Neuronal stem cell (in vitro differentiated cells): Measurements from ENCODE around the gene USP2.

Experiments used
- DNase-seq: peaks from one replicate; pipeline ENCODE4 v3.0.0-alpha.2; 2013; ENCODE audit warnings: low spot score
- H2AFZ ChIP-seq: one replicate; pipeline ENCODE4 v1.6.1; 2013; ENCODE audit warnings: mild to moderate bottlenecking, low read length, inconsistent platforms
- H2AK5ac ChIP-seq: 2 replicates; pipeline ENCODE4 v1.6.1; 2013; ENCODE audit warnings: low read depth, mild to moderate bottlenecking, inconsistent platforms, low read length, moderate library complexity, mixed read lengths
- H2BK120ac ChIP-seq: 2 replicates; pipeline ENCODE4 v1.6.1; 2013; ENCODE audit warnings: low read depth, mild to moderate bottlenecking, inconsistent platforms, low read length, moderate library complexity, mixed read lengths
- H2BK12ac ChIP-seq: one replicate; pipeline ENCODE4 v1.6.1; 2013; ENCODE audit warnings: low read length, inconsistent platforms
- H2BK15ac ChIP-seq: 2 replicates; pipeline ENCODE4 v1.6.1; 2013; ENCODE audit warnings: mild to moderate bottlenecking, low read length, inconsistent platforms, mixed read lengths
- H2BK5ac ChIP-seq: one replicate; pipeline ENCODE4 v1.6.1; 2013; ENCODE audit warnings: inconsistent platforms, mild to moderate bottlenecking, low read length, moderate library complexity
- H3K14ac ChIP-seq: one replicate; pipeline ENCODE4 v1.6.1; 2013; ENCODE audit warnings: low read length, inconsistent platforms
- H3K18ac ChIP-seq: 2 replicates; pipeline ENCODE4 v1.6.1; 2013; ENCODE audit warnings: low read length, inconsistent platforms
- H3K23ac ChIP-seq: 2 replicates; pipeline ENCODE4 v1.6.1; 2013; ENCODE audit warnings: low read depth, mild to moderate bottlenecking, mixed read lengths, low read length, inconsistent platforms; ENCODE audit not compliant: poor library complexity
- H3K27ac ChIP-seq: replicated peaks from 3 replicates; pipeline ENCODE4 v1.5.1; 2013; ENCODE audit warnings: low read length, inconsistent platforms
- H3K27me3 ChIP-seq, 3 experiments: 2 replicates each; pipeline ENCODE4 v1.6.1; 2013; ENCODE audit warnings: low read length in 3 of 3, mild to moderate bottlenecking in 2 of 3, inconsistent platforms in 1 of 3, low read depth in 1 of 3, mixed read lengths in 1 of 3, moderate library complexity in 1 of 3; ENCODE audit not compliant: control insufficient read depth in 3 of 3, insufficient read depth in 3 of 3
- H3K36me3 ChIP-seq, 2 donors: replicated peaks in 1 of 2; 2 replicates each; pipeline ENCODE4 v1.6.1; 2013; ENCODE audit warnings: low read length in 2 of 2; ENCODE audit not compliant: control insufficient read depth in 2 of 2, insufficient read depth in 2 of 2
- H3K4ac ChIP-seq: 2 replicates; pipeline ENCODE4 v1.6.1; 2013; ENCODE audit warnings: inconsistent platforms, mild to moderate bottlenecking, low read length, moderate library complexity
- H3K4me1 ChIP-seq, 2 donors: 1 replicate in 1 of 2; 2 replicates in 1 of 2; pipeline ENCODE4 v1.6.1; 2013; ENCODE audit warnings: low read length in 2 of 2, low read depth in 1 of 2; ENCODE audit not compliant: control insufficient read depth in 2 of 2, insufficient read depth in 1 of 2
- H3K4me2 ChIP-seq: one replicate; pipeline ENCODE4 v1.6.1; 2013; ENCODE audit warnings: mild to moderate bottlenecking, low read length, inconsistent platforms; ENCODE audit not compliant: insufficient read depth, poor library complexity, severe bottlenecking
- H3K4me3 ChIP-seq, 2 donors: 2 replicates each; pipeline ENCODE4 v1.5.1; 2013; ENCODE audit warnings: low read length in 2 of 2, mild to moderate bottlenecking in 2 of 2, inconsistent platforms in 1 of 2, moderate library complexity in 1 of 2
- H3K79me1 ChIP-seq: one replicate; pipeline ENCODE4 v1.6.1; 2013; ENCODE audit warnings: low read depth, mild to moderate bottlenecking, inconsistent platforms, low read length, moderate library complexity
- H3K9ac ChIP-seq: one replicate; pipeline ENCODE4 v1.6.1; 2013; ENCODE audit warnings: mild to moderate bottlenecking, low read depth, low read length, inconsistent platforms; ENCODE audit not compliant: poor library complexity
- H3K9me3 ChIP-seq, 2 donors: replicated peaks in 1 of 2; 2 replicates each; pipeline versions ENCODE3 to v1.6.1; 2013; ENCODE audit warnings: low read length in 2 of 2, mild to moderate bottlenecking in 2 of 2, inconsistent platforms in 1 of 2, low read depth in 1 of 2, mixed read lengths in 1 of 2, moderate library complexity in 1 of 2; ENCODE audit not compliant: control insufficient read depth in 2 of 2, insufficient read depth in 1 of 2
- H4K8ac ChIP-seq: one replicate; pipeline ENCODE4 v1.6.1; 2013; ENCODE audit warnings: low read depth, mild to moderate bottlenecking, inconsistent platforms, low read length, moderate library complexity
- H4K91ac ChIP-seq: one replicate; pipeline ENCODE4 v1.6.1; 2013; ENCODE audit warnings: low read length, low read depth, mild to moderate bottlenecking, inconsistent platforms; ENCODE audit not compliant: poor library complexity
- WGBS, 2 donors: extraction: QIAGEN DNeasy Blood & Tissue Kit; methylation state at CpG; one replicate each; pipeline ENCODE4 v1.1.7; 2013; ENCODE audit warnings: missing lambda C conversion rate in 2 of 2, mixed read lengths in 1 of 2; ENCODE audit not compliant: insufficient read length in 2 of 2, insufficient replicate concordance in 1 of 2; ENCODE audit errors: extremely low coverage in 2 of 2; 5-methylcytosine and 5-hydroxymethylcytosine counted together

USP2 gene

GRCh38 chr11:119323532-119324033, 57.9 kb downstream of the USP2 start:
- H3K4me2 ChIP-seq, result no peak overlapping the region
- peak overlapping the region; percentile 1 for H3K18ac ChIP-seq
- no peaks in the 10 kb centered on the region for H3K27me3 ChIP-seq
- H3K23ac ChIP-seq, result no peak overlapping the region
- H3K36me3 ChIP-seq, result no peaks in the 10 kb centered on the region
- no peak overlapping the region for H2AK5ac ChIP-seq
- no CpG with 5 or more reads among the region's 8 CpGs for WGBS, 2 donors
- no peaks in the 10 kb centered on the region for H3K9me3 ChIP-seq
- no peak overlapping the region for H2BK12ac ChIP-seq
- no peak overlapping the region for H3K14ac ChIP-seq
- no peak overlapping the region for H3K9ac ChIP-seq
- H2AFZ ChIP-seq, result peak overlapping the region; percentile 33
- H2BK5ac ChIP-seq, result no peak overlapping the region
- no peak overlapping the region for H2BK120ac ChIP-seq
- no peak overlapping the region for H2BK15ac ChIP-seq
- H3K4me3 ChIP-seq, result no peak overlapping the region
- no peak for DNase-seq
- H3K79me1 ChIP-seq, result no peaks in the 10 kb centered on the region
- no peak overlapping the region for H3K4ac ChIP-seq
- peaks cover 18 to 22% of the 10 kb centered on the region in 2 donors for H3K4me1 ChIP-seq
- no peak overlapping the region for H4K8ac ChIP-seq
- H3K27ac ChIP-seq, result no peak overlapping the region
- no peak overlapping the region for H4K91ac ChIP-seq

GRCh38 chr11:119322921-119323531, 58.5 kb downstream of the USP2 start:
- Histone ChIP-seq H3K14ac (no peak overlapping the region), H3K4me3 (no peak overlapping the region), H3K79me1 (no peaks in the 10 kb centered on the region), H3K9ac (no peak overlapping the region), H3K27me3 (peaks cover 0 to 3% (median 0%) of the 10 kb centered on the region in 3 experiments), H3K4ac (no peak overlapping the region), H4K8ac (no peak overlapping the region), H3K18ac (peak overlapping the region; percentile 1), H2AK5ac (peak overlapping the region; percentile 30), H2BK120ac (peak overlapping the region; percentile 42), H2BK12ac (no peak overlapping the region), H2AFZ (no peak overlapping the region), H3K4me2 (no peak overlapping the region), H4K91ac (no peak overlapping the region), H3K9me3 (no peaks in the 10 kb centered on the region), H3K36me3 (no peaks in the 10 kb centered on the region), H2BK15ac (no peak overlapping the region), H3K4me1 (peaks cover 23 to 28% of the 10 kb centered on the region in 2 donors), H3K23ac (no peak overlapping the region), H2BK5ac (no peak overlapping the region), H3K27ac (no peak overlapping the region)
- WGBS, 2 donors, result no CpG with 5 or more reads among the region's 20 CpGs
- no peak for DNase-seq

DNA sequence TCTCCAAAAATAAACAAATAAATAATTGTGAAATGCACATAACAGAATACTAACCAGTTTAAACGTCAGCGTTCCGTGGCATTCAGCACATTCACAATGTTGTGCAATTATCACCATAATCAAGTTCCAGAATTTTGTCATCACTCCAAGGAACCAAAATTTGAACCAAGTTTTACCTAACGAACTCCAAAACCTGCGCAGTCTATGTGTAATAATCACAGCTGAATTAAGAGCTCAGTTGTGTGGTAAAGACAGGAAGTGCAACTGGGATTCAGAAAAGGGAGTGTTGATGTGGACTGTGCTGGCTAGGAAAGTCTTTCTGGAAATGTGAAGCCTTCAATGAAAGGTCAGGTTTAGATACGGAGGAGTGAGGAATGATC, 59.1 kb downstream of the USP2 start:
- no peak overlapping the region for H4K8ac ChIP-seq
- DNase-seq, result no peak
- H2BK120ac ChIP-seq, result no peak overlapping the region
- H3K9ac ChIP-seq, result no peak overlapping the region
- H2AFZ ChIP-seq, result no peak overlapping the region
- H3K36me3 ChIP-seq, result no peaks in the 10 kb centered on the region
- no peaks in the 10 kb centered on the region for H3K79me1 ChIP-seq
- H4K91ac ChIP-seq, result no peak overlapping the region
- no peaks in the 10 kb centered on the region for H3K9me3 ChIP-seq
- H3K27ac ChIP-seq, result no peak overlapping the region
- H2BK12ac ChIP-seq, result no peak overlapping the region
- H2BK15ac ChIP-seq, result no peak overlapping the region
- WGBS, 2 donors, result no CpG with 5 or more reads among the region's 6 CpGs
- no peak overlapping the region for H3K14ac ChIP-seq
- no peak overlapping the region for H3K18ac ChIP-seq
- H2BK5ac ChIP-seq, result no peak overlapping the region
- H3K4me1 ChIP-seq, result peaks cover 30 to 33% of the 10 kb centered on the region in 2 donors
- no peak overlapping the region for H3K23ac ChIP-seq
- peaks cover 0 to 10% (median 0%) of the 10 kb centered on the region in 3 experiments for H3K27me3 ChIP-seq
- H3K4ac ChIP-seq, result no peak overlapping the region
- H3K4me2 ChIP-seq, result no peak overlapping the region
- H3K4me3 ChIP-seq, result no peak overlapping the region
- H2AK5ac ChIP-seq, result no peak overlapping the region

- Histone ChIP-seq H3K18ac (peak overlapping the region; percentile 98), H3K27me3 (peaks cover 2 to 21% (median 7%) of the 10 kb centered on the region in 3 experiments), H3K9me3 (no peaks in the 10 kb centered on the region), H2AK5ac (peak overlapping the region; percentile 77), H3K9ac (peak overlapping the region; percentile 87), H3K27ac (peak overlapping the region; percentile 73), H3K4ac (no peak overlapping the region), H3K14ac (peak overlapping the region; percentile 85), H3K23ac (peak overlapping the region; percentile 69), H3K36me3 (no peaks in the 10 kb centered on the region), H2AFZ (peak overlapping the region; percentile 90), H2BK15ac (peak overlapping the region; percentile 86), H3K4me2 (peak overlapping the region; percentile 58), H2BK5ac (peak overlapping the region; percentile 91), H2BK12ac (peak overlapping the region; percentile 96), H3K4me1 (peaks cover 37 to 38% of the 10 kb centered on the region in 2 donors), H4K8ac (no peak overlapping the region), H4K91ac (peak overlapping the region; percentile 74), H3K4me3 (peak overlapping the region in 1 of 2 donors; percentile 62), H2BK120ac (peak overlapping the region; percentile 49), H3K79me1 (no peaks in the 10 kb centered on the region)
- no peak for DNase-seq
- no CpG with 5 or more reads among the region's 60 CpGs for WGBS, 2 donors
Observed at GRCh38 chr11:119320776-119321524, 60.5 kb downstream of the USP2 start.
